VCaP (cell line): ENCODE results near the gene TRIAP1.

Experiments used
- H3K27ac ChIP-seq: fragments of 450-650 bp; 2 replicates; pipeline ENCODE4 v1.5.1; 2017
- CTCF ChIP-seq: fragments of 450-650 bp; conservative IDR thresholded peaks from 2 replicates; pipeline ENCODE4 v1.5.1; 2017; ENCODE audit warnings: mild to moderate bottlenecking, moderate library complexity

Gene TRIAP1

GRCh38 chr12:120438495-120439198 lies 7.5 kb downstream of the TRIAP1 start:
- peak overlapping the region; percentile 88 for H3K27ac ChIP-seq
- no peak for TF ChIP-seq CTCF

- H3K27ac ChIP-seq = peak within 1 kb of the TSS; percentile 88
- TF ChIP-seq CTCF = peak; percentile 44
Observed at GRCh38 chr12:120437735-120438494, 8.3 kb downstream of the TRIAP1 start, which contains the start of gene COX6A1. Gene COX6A1 (plus strand): TSS chr12:120438113. CDS start chr12:120438127, 14 bp downstream.

- no peak for TF ChIP-seq CTCF
- no peak overlapping the region for H3K27ac ChIP-seq
Observed at GRCh38 chr12:120432772-120433525, 13.2 kb downstream of the TRIAP1 start.

GRCh38 chr12:120429368-120429767 lies 16.8 kb downstream of the TRIAP1 start:
- no peak for TF ChIP-seq CTCF

GRCh38 chr12:120428597-120429229 lies 17.5 kb downstream of the TRIAP1 start:
- TF ChIP-seq CTCF = no peak
- no peak overlapping the region for H3K27ac ChIP-seq

More at GRCh38 chr12:120429368-120429767, 16.8 kb downstream of the TRIAP1 start:
- no peak overlapping the region for H3K27ac ChIP-seq

- TF ChIP-seq CTCF = no peak
- no peak overlapping the region for H3K27ac ChIP-seq
Observed at GRCh38 chr12:120425797-120426196, 20.4 kb downstream of the TRIAP1 start.
